Testis (tissue), 3 donors: ENCODE data around the gene LRRC32. TPM values are rescaled to one million over a fixed set of nuclear protein-coding genes. Genes with fewer than 3 reads are reported as not detected.

Experiments
- DNase-seq: peaks from one replicate; pipeline ENCODE4 v3.0.0-alpha.2; 2019
- H3K27ac ChIP-seq, 2 donors: fragments of 200-600 bp; sonication (generic); one replicate each; pipeline ENCODE4 v1.5.1; 2019
- H3K27me3 ChIP-seq: fragments of 200-600 bp; sonication (generic); one replicate; pipeline ENCODE4 v1.5.1; 2019
- H3K36me3 ChIP-seq: fragments of 200-600 bp; sonication (generic); one replicate; pipeline ENCODE4 v1.5.1; 2017; ENCODE audit warnings: low read depth; ENCODE audit errors: missing control alignments
- H3K4me1 ChIP-seq: fragments of 200-600 bp; sonication (generic); one replicate; pipeline ENCODE4 v1.5.1; 2019
- H3K4me3 ChIP-seq, 2 donors: fragments of 200-600 bp; sonication (generic); one replicate each; pipeline ENCODE4 v1.5.1; 2017 to 2019
- H3K9me3 ChIP-seq: fragments of 200-600 bp; sonication (generic); one replicate; pipeline ENCODE4 v1.5.1; 2017
- CTCF ChIP-seq, 3 experiments: fragments of 450-650 bp in 2 of 3; fragments of 200-600 bp in 1 of 3; sonication (generic) in 1 of 3; IDR thresholded peaks; one replicate each; pipeline ENCODE4 v1.5.1; 2016 to 2019; ENCODE audit warnings: antibody characterized with exemption in 3 of 3, mild to moderate bottlenecking in 2 of 3, moderate library complexity in 1 of 3
- POLR2A ChIP-seq: fragments of 450-650 bp; IDR thresholded peaks from one replicate; pipeline ENCODE4 v1.6.1; 2017; ENCODE audit warnings: antibody characterized with exemption, mild to moderate bottlenecking, moderate library complexity
- WGBS, 2 donors: methylation state at CpG; one replicate each; pipeline ENCODE4 v1.1.5; 2018; 5-methylcytosine and 5-hydroxymethylcytosine counted together
- intact Hi-C: fragments of 100-400 bp; cut with DNase I; formaldehyde crosslinking; loops from one replicate; pipeline ENCODE4 v1.15.1; 2023; ENCODE audit warnings: low total_unique reads
- polyA plus RNA-seq: library from polyadenylated mRNA; stranded (reverse); fragments of 350-450 nt; fragmentation: Illumina TruSeq; extraction: RNeasy Lipid Tissue Mini Kit (QIAGEN cat#74804); gene quantifications from one replicate; pipeline ENCODE4 v1.2.3, GENCODE V29; 2014; ENCODE audit warnings: low read depth, low replicate concordance; ENCODE audit not compliant: insufficient read depth
- total RNA-seq, 2 donors: library from RNA; depleted of rRNA; stranded (reverse); fragments of >200 nt; gene quantifications; one replicate each; pipeline ENCODE4 v1.2.3, GENCODE V29; 2016

The LRRC32 gene
- total and polyA plus RNA-seq, 3 donors from 2014 or later: 6.5 to 20.5 (median 9.1) TPM

- Histone ChIP-seq H3K9me3 (no peaks in the 10 kb centered on the region), H3K4me1 (peaks cover 13% of the 10 kb centered on the region), H3K27me3 (no peaks in the 10 kb centered on the region), H3K36me3 (no peaks in the 10 kb centered on the region), H3K27ac (no peak overlapping the region), H3K4me3 (no peak overlapping the region)
- intact Hi-C loops: no loop called here
- TF ChIP-seq CTCF (IDR thresholded peaks at IDR 0.05) (no peak), POLR2A (no peak)
- DNase-seq: no peak
- whole genome bisulfite sequencing, 2 donors: 91 to 98% methylated on average over 7 of the region's 7 CpGs
Measured at GRCh38 chr11:76627606-76628005, 42.9 kb downstream of the LRRC32 start.

- no peaks in the 10 kb centered on the region for H3K9me3 ChIP-seq
- intact Hi-C loops: no loop called here
- no peak for DNase-seq
Measured at GRCh38 chr11:76626921-76627401, 43.6 kb downstream of the LRRC32 start.

GRCh38 chr11:76626266-76626665, 44.3 kb downstream of the LRRC32 start:
- DNase-seq: no peak
- no peak overlapping the region for H3K4me3 ChIP-seq
- peaks cover 13% of the 10 kb centered on the region for H3K4me1 ChIP-seq
- no peak overlapping the region for H3K27ac ChIP-seq
- no peaks in the 10 kb centered on the region for H3K36me3 ChIP-seq
- 88 to 94% methylated on average over 3 of the region's 3 CpGs for WGBS, 2 donors
- intact Hi-C loops: no loop called here
- TF ChIP-seq CTCF (IDR thresholded peaks at IDR 0.05): no peak
- TF ChIP-seq POLR2A: no peak
- no peaks in the 10 kb centered on the region for H3K27me3 ChIP-seq
- no peaks in the 10 kb centered on the region for H3K9me3 ChIP-seq

More at GRCh38 chr11:76626921-76627401, 43.6 kb downstream of the LRRC32 start:
- TF ChIP-seq CTCF (IDR thresholded peaks at IDR 0.05) (no peak), POLR2A (no peak)
- 93 to 94% methylated on average over 6 of the region's 6 CpGs for WGBS, 2 donors
- Histone ChIP-seq H3K36me3 (no peaks in the 10 kb centered on the region), H3K4me3 (no peak overlapping the region), H3K27ac (no peak overlapping the region), H3K27me3 (no peaks in the 10 kb centered on the region), H3K4me1 (peaks cover 13% of the 10 kb centered on the region)

- Histone ChIP-seq H3K27ac (no peak overlapping the region), H3K9me3 (no peaks in the 10 kb centered on the region), H3K4me3 (no peak overlapping the region), H3K36me3 (no peaks in the 10 kb centered on the region), H3K27me3 (no peaks in the 10 kb centered on the region), H3K4me1 (peaks cover 10% of the 10 kb centered on the region)
- WGBS, 2 donors: 100% methylated on average over 1 of the region's 1 CpG
- TF ChIP-seq POLR2A: no peak
- no peak for DNase-seq
- intact Hi-C loops: no loop called here
Measured at GRCh38 chr11:76625472-76626186, 44.9 kb downstream of the LRRC32 start.

- intact Hi-C loops: no loop called here
- H3K36me3 ChIP-seq: no peaks in the 10 kb centered on the region
- no peaks in the 10 kb centered on the region for H3K9me3 ChIP-seq
- TF ChIP-seq POLR2A (no peak), CTCF (IDR thresholded peaks at IDR 0.05) (no peak)
- WGBS, 2 donors: 82 to 88% methylated on average over 15 of the region's 15 CpGs
- no peak for DNase-seq
- peaks cover under 1% of the 10 kb centered on the region for H3K4me1 ChIP-seq
- H3K4me3 ChIP-seq: no peak overlapping the region
- H3K27ac ChIP-seq: no peak overlapping the region
- H3K27me3 ChIP-seq: no peaks in the 10 kb centered on the region
Measured at GRCh38 chr11:76624500-76625379, 45.8 kb downstream of the LRRC32 start.
